GM12878 (cell line): ENCODE data around the gene RAB31. TPM values are rescaled to one million over a fixed set of nuclear protein-coding genes. Genes with fewer than 3 reads are reported as not detected.

Source experiments
- ATAC-seq: fragments of 200-7000 bp; cut with Tn5 transposase; 3 replicates; pipeline ENCODE4 v1.9.1; 2020; ENCODE audit warnings: mild to moderate bottlenecking, moderate library complexity
- BruUV-seq: library from RNA; stranded (reverse); fragments of 400-500 nt; replicated peaks from 2 replicates; lab custom pipeline; 2021; lab: Mats Ljungman, UMichigan
- CTCF ChIA-PET: fragments of 300-600 bp; sonication (Branson Sonifier 250); formaldehyde crosslinking; extraction: SDS; loops from one replicate; lab custom pipeline; 2021; ENCODE audit warnings: inconsistent platforms; lab: Yijun Ruan, JAX
- POLR2A ChIA-PET: fragments of 350-600 bp; formaldehyde crosslinking; extraction: SDS; loops from one replicate; lab custom pipeline; 2021; ENCODE audit warnings: inconsistent platforms; lab: Charles Lee
- RAD21 ChIA-PET: fragments of 300-600 bp; sonication (Branson Sonifier 250); formaldehyde crosslinking; loops from one replicate; lab custom pipeline; 2023; ENCODE audit warnings: antibody characterized with exemption; ENCODE audit not compliant: unreplicated experiment; lab: Charles Lee
- SMC1A ChIA-PET: fragments of 300-600 bp; sonication (Branson Sonifier 250); formaldehyde crosslinking; loops from one replicate; lab custom pipeline; 2023; ENCODE audit not compliant: unreplicated experiment, uncharacterized antibody; lab: Charles Lee
- DNase-seq: peaks from one replicate; pipeline ENCODE4 v3.0.0-alpha.2; 2011; ENCODE audit warnings: low read depth, low spot score
- FAIRE-seq: peaks from 3 replicates; lab custom pipeline; 2011; peaks lifted over from hg19 to GRCh38; lab: Jason Lieb, UNC
- H2AFZ ChIP-seq: 2 replicates; pipeline ENCODE4 v1.6.0; 2011; ENCODE audit warnings: low read depth, low read length, control low read depth; ENCODE audit not compliant: control insufficient read depth
- H3K27ac ChIP-seq: 2 replicates; pipeline ENCODE4 v1.5.1; 2011; ENCODE audit warnings: control low read depth; ENCODE audit not compliant: control insufficient read depth, insufficient read depth
- H3K27me3 ChIP-seq, 2 experiments: replicated peaks in 1 of 2; 2 replicates each; pipeline versions ENCODE4 v1.6.0 to v1.6.1; 2011; ENCODE audit warnings: low read length in 1 of 2; ENCODE audit not compliant: control insufficient read depth in 2 of 2, insufficient read depth in 2 of 2
- H3K36me3 ChIP-seq, 2 experiments: 2 replicates each; pipeline ENCODE4 v1.5.1; 2011; ENCODE audit warnings: low read length in 1 of 2; ENCODE audit not compliant: control insufficient read depth in 2 of 2, insufficient read depth in 2 of 2
- H3K4me1 ChIP-seq: 2 replicates; pipeline ENCODE4 v1.6.1; 2011; ENCODE audit warnings: mild to moderate bottlenecking, low read length, moderate library complexity, mixed read lengths; ENCODE audit not compliant: control insufficient read depth, insufficient read depth
- H3K4me2 ChIP-seq: 2 replicates; pipeline ENCODE4 v1.6.0; 2011; ENCODE audit warnings: control low read depth; ENCODE audit not compliant: control insufficient read depth, insufficient read depth
- H3K4me3 ChIP-seq: fragments of 200-600 bp; sonication (generic); 2 replicates; pipeline ENCODE4 v1.5.1; 2016
- H3K79me2 ChIP-seq: 2 replicates; pipeline ENCODE4 v1.6.0; 2011; ENCODE audit warnings: low read length; ENCODE audit not compliant: control insufficient read depth, insufficient read depth
- H3K9ac ChIP-seq: 2 replicates; pipeline ENCODE4 v1.8.0; 2011; ENCODE audit warnings: low read length, control low read depth, mixed read lengths; ENCODE audit not compliant: control insufficient read depth, insufficient read depth
- H3K9me3 ChIP-seq: replicated peaks from 3 replicates; pipeline ENCODE4 v1.5.1; 2011; ENCODE audit warnings: mild to moderate bottlenecking, low read length; ENCODE audit not compliant: control insufficient read depth, insufficient read depth
- H4K20me1 ChIP-seq: 2 replicates; pipeline ENCODE4 v1.6.0; 2011; ENCODE audit not compliant: control insufficient read depth, insufficient read depth
- CBX3 ChIP-seq: fragments of 200-600 bp; sonication (generic); IDR thresholded peaks from 2 replicates; pipeline ENCODE4 v1.6.1; 2016; ENCODE audit warnings: low read depth, borderline replicate concordance
- PML ChIP-seq: IDR thresholded peaks from 2 replicates; pipeline ENCODE4 v1.6.1; 2012; ENCODE audit warnings: low read length, inconsistent platforms
- RAD51 ChIP-seq: fragments of 450-650 bp; IDR thresholded peaks from 2 replicates; pipeline ENCODE4 v1.6.1; 2016; ENCODE audit warnings: moderate library complexity, mild to moderate bottlenecking, inconsistent platforms
- RUNX3 ChIP-seq: IDR thresholded peaks from 2 replicates; pipeline ENCODE4 v1.6.1; 2012; ENCODE audit warnings: low read length, inconsistent platforms
- SUPT20H ChIP-seq: IDR thresholded peaks from 2 replicates; pipeline ENCODE4 v1.6.1; 2011; ENCODE audit warnings: low read depth, mild to moderate bottlenecking, low read length, moderate library complexity, borderline replicate concordance; ENCODE audit not compliant: control insufficient read depth
- WGBS: methylation state at CpG from one replicate; pipeline ENCODE4 v1.1.6; 2016; ENCODE audit warnings: low lambda C conversion rate; ENCODE audit not compliant: insufficient replicate concordance, insufficient coverage; ENCODE audit errors: missing lambda C conversion rate; 5-methylcytosine and 5-hydroxymethylcytosine counted together
- in situ Hi-C: fragments of 300-500 bp; cut with MboI; formaldehyde crosslinking; loops from 9 replicates; pipeline ENCODE4 v1.14.3; 2018; ENCODE audit warnings: mixed read lengths
- intact Hi-C: fragments of 100-400 bp; cut with micrococcal nuclease; formaldehyde crosslinking; loops from one replicate; pipeline ENCODE4 v1.14.2; 2022; ENCODE audit not compliant: unreplicated experiment
- polyA plus RNA-seq, 11 experiments: library from polyadenylated mRNA; depleted of rRNA in 4 of 11; unstranded in 6 of 11; stranded (reverse) in 5 of 11; fragments of >200 nt; fragmentation: Nextera tagmentation in 4 of 11; fragmentation: Illumina TruSeq in 1 of 11; extraction: Ambion mirVana in 4 of 11; extraction: Trizol in 1 of 11; gene quantifications; 1 replicate in 1 of 11; 2 replicates in 10 of 11; pipeline versions ENCODE4 v1.2.1 to v1.2.3, GENCODE V29; 2011 to 2016; ENCODE audit warnings: inconsistent platforms in 2 of 11, missing spikeins in 2 of 11, low read depth in 1 of 11
- total RNA-seq, 4 experiments: library from RNA; depleted of rRNA in 3 of 4; stranded (reverse); fragments of >200 nt in 3 of 4; fragmentation: Illumina TruSeq in 1 of 4; extraction: Trizol in 1 of 4; gene quantifications; 2 replicates each; pipeline versions ENCODE4 v1.2.1 to v1.2.3, GENCODE V29; 2013 to 2021
- TF ChIP-seq, protein P1 (sequence below): IDR thresholded peaks from 2 replicates; pipeline ENCODE4 v1.6.1; 2011; ENCODE audit warnings: low read depth, low read length, improper control_type of control experiment, borderline replicate concordance

The RAB31 gene
- total and polyA plus RNA-seq, 10 of the 15 experiments (the other 5 are each of a cell fraction or from before 2014, with no cell fraction given): 0.80 to 23.3 (median 12.2) TPM

GRCh38 chr18:9684881-9685614 is 23.1 kb upstream of the RAB31 start:
- SMC1A ChIA-PET: interaction anchor here (0.8 kb wide), 1 partner anchor 13 kb away, joined by 3 read pairs; no protein-coding TSS in a partner anchor
- BruUV-seq: no TSS peak
- Histone ChIP-seq H3K9ac (no peak overlapping the region), H3K9me3 (no peaks in the 10 kb centered on the region), H3K27ac (no peak overlapping the region), H3K79me2 (no peaks in the 10 kb centered on the region), H4K20me1 (no peaks in the 10 kb centered on the region), H3K27me3 (no peaks in the 10 kb centered on the region; a peak in 1 of 4 replicates), H3K4me3 (no peak overlapping the region), H3K36me3 (no peaks in the 10 kb centered on the region), H2AFZ (no peak overlapping the region), H3K4me1 (peaks cover 3% of the 10 kb centered on the region; the same call in 1 of the 2 replicates), H3K4me2 (no peak overlapping the region)
- FAIRE-seq (no peak), ATAC-seq (no peak), DNase-seq (no peak)
- 70% methylated on average over 9 of the region's 9 CpGs for WGBS
- RAD21 ChIA-PET: interaction anchor here (0.7 kb wide), 1 partner anchor 17 kb away, joined by 4 read pairs; no protein-coding TSS in a partner anchor
- intact Hi-C loops (no loop called here), in situ Hi-C loops (no loop called here)
- TF ChIP-seq RAD51 (no peak), CBX3 (no peak), PML (no peak), SUPT20H (no peak), RUNX3 (peak; percentile 24; the same call in 1 of the 2 replicates)
- TF ChIP-seq, protein P1, sequence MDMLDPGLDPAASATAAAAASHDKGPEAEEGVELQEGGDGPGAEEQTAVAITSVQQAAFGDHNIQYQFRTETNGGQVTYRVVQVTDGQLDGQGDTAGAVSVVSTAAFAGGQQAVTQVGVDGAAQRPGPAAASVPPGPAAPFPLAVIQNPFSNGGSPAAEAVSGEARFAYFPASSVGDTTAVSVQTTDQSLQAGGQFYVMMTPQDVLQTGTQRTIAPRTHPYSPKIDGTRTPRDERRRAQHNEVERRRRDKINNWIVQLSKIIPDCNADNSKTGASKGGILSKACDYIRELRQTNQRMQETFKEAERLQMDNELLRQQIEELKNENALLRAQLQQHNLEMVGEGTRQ: no peak
- POLR2A ChIA-PET: no interaction called here
- CTCF ChIA-PET: no interaction called here
